ENCODE data around the gene CACNG4.

DNA sequence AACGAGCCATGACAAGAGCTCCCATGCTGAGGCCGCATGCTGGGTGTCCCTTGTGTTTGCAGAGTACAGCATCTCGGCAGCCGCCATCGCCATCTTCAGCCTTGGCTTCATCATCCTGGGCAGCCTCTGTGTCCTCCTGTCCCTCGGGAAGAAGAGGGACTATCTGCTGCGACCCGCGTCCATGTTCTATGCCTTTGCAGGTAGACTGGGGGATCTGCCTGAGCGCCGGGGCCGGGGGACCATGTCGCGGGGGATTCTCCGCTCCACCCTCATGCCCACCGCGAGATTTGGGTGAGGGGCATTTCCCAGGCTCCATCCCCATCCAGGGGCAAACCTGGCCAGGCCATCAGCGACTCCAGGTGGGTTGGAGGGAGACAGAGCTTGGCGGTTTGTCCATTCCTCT is 90.5 kb downstream of the CACNG4 start:
- TF ChIP-seq POLR2AphosphoS5 (IDR thresholded peaks at IDR 0.05), result no peak
- no peak for TF ChIP-seq POLR2A (IDR thresholded peaks at IDR 0.05)
- no peak for TF ChIP-seq CTCF (IDR thresholded peaks at IDR 0.05)
